ENCODE data around the gene CAMKMT.

GRCh38 chr2:44453259-44453658 lies 91.5 kb downstream of the CAMKMT start:
- TF ChIP-seq ZFP30 (CRISPR knock-in tag; IDR thresholded peaks at IDR 0.05; ENCODE audit: borderline replicate concordance) (no peak), ZNF24 (IDR thresholded peaks at IDR 0.05) (no peak), ZNF785 (CRISPR knock-in tag; IDR thresholded peaks at IDR 0.05) (no peak), TAF9B (IDR thresholded peaks at IDR 0.05; ENCODE audit: partially characterized antibody) (no peak), SFPQ (IDR thresholded peaks at IDR 0.05; ENCODE audit: low read depth, low read length) (no peak), FOXO4 (CRISPR knock-in tag; IDR thresholded peaks at IDR 0.05) (no peak), ZNF3 (CRISPR knock-in tag; IDR thresholded peaks at IDR 0.05) (no peak)
